ENCODE data around the gene SLC6A5. TPM values are rescaled to one million over a fixed set of nuclear protein-coding genes. Genes with fewer than 3 reads are reported as not detected.

Gene SLC6A5
- total RNA-seq, 2 donors from 2014 or later = 0.11 TPM; not detected in 1

- H3K9me3 ChIP-seq = no peaks in the 10 kb centered on the region
- H3K27me3 ChIP-seq = no peaks in the 10 kb centered on the region
- no peak overlapping the region for H3K27ac ChIP-seq
- no peaks in the 10 kb centered on the region for H3K4me1 ChIP-seq
- H3K36me3 ChIP-seq = no peaks in the 10 kb centered on the region
- no peak for DNase-seq (ENCODE audit: low spot score)
- no peak for TF ChIP-seq CTCF (IDR thresholded peaks at IDR 0.05)
- no peak overlapping the region for H3K4me3 ChIP-seq
Observed at GRCh38 chr11:20656901-20657300, 57.5 kb downstream of the SLC6A5 start.

- TF ChIP-seq CTCF (IDR thresholded peaks at IDR 0.05) = no peak
- Histone ChIP-seq H3K36me3 (no peaks in the 10 kb centered on the region), H3K27ac (no peak overlapping the region), H3K4me1 (no peaks in the 10 kb centered on the region), H3K4me3 (no peak overlapping the region), H3K9me3 (no peaks in the 10 kb centered on the region), H3K27me3 (no peaks in the 10 kb centered on the region)
- DNase-seq (ENCODE audit: low spot score) = no peak
Observed at GRCh38 chr11:20658135-20658534, 58.7 kb downstream of the SLC6A5 start.

- Histone ChIP-seq H3K9me3 (peaks cover 0 to 5% of the 10 kb centered on the region in 2 donors), H3K27ac (no peak overlapping the region), H3K36me3 (no peaks in the 10 kb centered on the region), H3K4me1 (no peaks in the 10 kb centered on the region), H3K27me3 (no peaks in the 10 kb centered on the region), H3K4me3 (no peak overlapping the region)
- DNase-seq (ENCODE audit: low spot score) = no peak
- no peak for TF ChIP-seq CTCF (IDR thresholded peaks at IDR 0.05)
Observed at GRCh38 chr11:20661445-20661844, 62.0 kb downstream of the SLC6A5 start.

- peaks cover 0 to 5% of the 10 kb centered on the region in 2 donors for H3K9me3 ChIP-seq
- H3K36me3 ChIP-seq = no peaks in the 10 kb centered on the region
- no peaks in the 10 kb centered on the region for H3K4me1 ChIP-seq
- no peak for DNase-seq (ENCODE audit: low spot score)
- H3K4me3 ChIP-seq = no peak overlapping the region
- no peak for TF ChIP-seq CTCF (IDR thresholded peaks at IDR 0.05)
- H3K27me3 ChIP-seq = no peaks in the 10 kb centered on the region
- no peak overlapping the region for H3K27ac ChIP-seq
Observed at GRCh38 chr11:20661850-20662249, 62.4 kb downstream of the SLC6A5 start.

GRCh38 chr11:20668131-20668809 is 68.9 kb downstream of the SLC6A5 start:
- H3K4me3 ChIP-seq = no peak overlapping the region
- peaks cover 0 to 18% of the 10 kb centered on the region in 2 donors for H3K4me1 ChIP-seq
- DNase-seq (ENCODE audit: low spot score) = no peak
- H3K27ac ChIP-seq = no peak overlapping the region
- peaks cover 8% of the 10 kb centered on the region in 2 donors for H3K27me3 ChIP-seq
- H3K9me3 ChIP-seq = peaks cover 0 to 5% of the 10 kb centered on the region in 2 donors
- H3K36me3 ChIP-seq = no peaks in the 10 kb centered on the region
- no peak for TF ChIP-seq CTCF (IDR thresholded peaks at IDR 0.05)

Data from right atrium auricular region (tissue), 2 donors.